Nephron (organoid): ENCODE results near the gene TNFRSF25.

Experiments used
- H3K27ac Mint-ChIP-seq, 3 experiments: 2 replicates each; pipeline ENCODE4 v1.8.0; 2020; ENCODE audit warnings: mixed read lengths in 3 of 3, mild to moderate bottlenecking in 2 of 3, moderate library complexity in 1 of 3
- H3K27me3 Mint-ChIP-seq: 2 replicates; pipeline ENCODE4 v1.8.0; 2021; ENCODE audit warnings: low read depth, mild to moderate bottlenecking, moderate library complexity, mixed read lengths
- H3K36me3 Mint-ChIP-seq: 2 replicates; pipeline ENCODE4 v1.8.0; 2020; ENCODE audit warnings: low read depth, mixed read lengths
- H3K4me1 Mint-ChIP-seq: 2 replicates; pipeline ENCODE4 v1.8.0; 2020; ENCODE audit warnings: mixed read lengths
- H3K4me3 Mint-ChIP-seq, 3 experiments: 2 replicates each; pipeline ENCODE4 v1.8.0; 2020; ENCODE audit warnings: mild to moderate bottlenecking in 3 of 3, mixed read lengths in 3 of 3, moderate library complexity in 2 of 3
- H3K9me3 Mint-ChIP-seq: 2 replicates; pipeline ENCODE4 v1.8.0; 2020; ENCODE audit warnings: mixed read lengths
- TF ChIP-seq, protein P1 (sequence below), 3 experiments: fragments of 200-600 bp; sonication (generic); IDR thresholded peaks; one replicate each; pipeline ENCODE4 v1.5.0; 2021; ENCODE audit warnings: antibody characterized with exemption in 3 of 3; ENCODE audit not compliant: unreplicated experiment in 3 of 3

Gene TNFRSF25

DNA sequence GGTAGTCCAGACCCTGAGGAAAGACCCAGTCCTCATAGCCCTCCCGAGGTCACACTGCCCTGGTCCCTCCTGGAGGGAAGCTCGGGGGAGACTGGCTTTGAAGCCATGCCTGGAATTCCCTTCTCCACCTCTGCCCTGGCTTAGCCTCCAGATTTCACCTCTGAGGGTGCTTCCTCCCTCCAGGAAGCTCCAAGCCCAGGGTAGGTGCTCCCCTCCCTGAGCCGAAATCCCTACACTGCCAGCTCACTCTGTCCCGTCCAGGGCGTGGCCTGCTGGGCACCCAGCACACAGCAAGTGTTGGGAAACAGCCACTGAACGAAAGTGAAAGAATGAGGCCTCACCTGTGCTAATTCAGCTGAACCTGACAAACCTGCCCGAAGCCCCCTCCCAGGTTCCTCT, 6.0 kb upstream of the TNFRSF25 start:
- no peak overlapping the region for H3K27ac Mint-ChIP-seq
- no peak overlapping the region for H3K4me3 Mint-ChIP-seq
- no peaks in the 10 kb centered on the region for H3K9me3 Mint-ChIP-seq
- peaks cover 2% of the 10 kb centered on the region for H3K27me3 Mint-ChIP-seq
- H3K4me1 Mint-ChIP-seq: peaks cover 3% of the 10 kb centered on the region
- peaks cover 15% of the 10 kb centered on the region for H3K36me3 Mint-ChIP-seq
- TF ChIP-seq, protein P1, sequence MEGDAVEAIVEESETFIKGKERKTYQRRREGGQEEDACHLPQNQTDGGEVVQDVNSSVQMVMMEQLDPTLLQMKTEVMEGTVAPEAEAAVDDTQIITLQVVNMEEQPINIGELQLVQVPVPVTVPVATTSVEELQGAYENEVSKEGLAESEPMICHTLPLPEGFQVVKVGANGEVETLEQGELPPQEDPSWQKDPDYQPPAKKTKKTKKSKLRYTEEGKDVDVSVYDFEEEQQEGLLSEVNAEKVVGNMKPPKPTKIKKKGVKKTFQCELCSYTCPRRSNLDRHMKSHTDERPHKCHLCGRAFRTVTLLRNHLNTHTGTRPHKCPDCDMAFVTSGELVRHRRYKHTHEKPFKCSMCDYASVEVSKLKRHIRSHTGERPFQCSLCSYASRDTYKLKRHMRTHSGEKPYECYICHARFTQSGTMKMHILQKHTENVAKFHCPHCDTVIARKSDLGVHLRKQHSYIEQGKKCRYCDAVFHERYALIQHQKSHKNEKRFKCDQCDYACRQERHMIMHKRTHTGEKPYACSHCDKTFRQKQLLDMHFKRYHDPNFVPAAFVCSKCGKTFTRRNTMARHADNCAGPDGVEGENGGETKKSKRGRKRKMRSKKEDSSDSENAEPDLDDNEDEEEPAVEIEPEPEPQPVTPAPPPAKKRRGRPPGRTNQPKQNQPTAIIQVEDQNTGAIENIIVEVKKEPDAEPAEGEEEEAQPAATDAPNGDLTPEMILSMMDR (IDR thresholded peaks at IDR 0.05; ENCODE audit: unreplicated experiment in 3 of 3): no peak

DNA sequence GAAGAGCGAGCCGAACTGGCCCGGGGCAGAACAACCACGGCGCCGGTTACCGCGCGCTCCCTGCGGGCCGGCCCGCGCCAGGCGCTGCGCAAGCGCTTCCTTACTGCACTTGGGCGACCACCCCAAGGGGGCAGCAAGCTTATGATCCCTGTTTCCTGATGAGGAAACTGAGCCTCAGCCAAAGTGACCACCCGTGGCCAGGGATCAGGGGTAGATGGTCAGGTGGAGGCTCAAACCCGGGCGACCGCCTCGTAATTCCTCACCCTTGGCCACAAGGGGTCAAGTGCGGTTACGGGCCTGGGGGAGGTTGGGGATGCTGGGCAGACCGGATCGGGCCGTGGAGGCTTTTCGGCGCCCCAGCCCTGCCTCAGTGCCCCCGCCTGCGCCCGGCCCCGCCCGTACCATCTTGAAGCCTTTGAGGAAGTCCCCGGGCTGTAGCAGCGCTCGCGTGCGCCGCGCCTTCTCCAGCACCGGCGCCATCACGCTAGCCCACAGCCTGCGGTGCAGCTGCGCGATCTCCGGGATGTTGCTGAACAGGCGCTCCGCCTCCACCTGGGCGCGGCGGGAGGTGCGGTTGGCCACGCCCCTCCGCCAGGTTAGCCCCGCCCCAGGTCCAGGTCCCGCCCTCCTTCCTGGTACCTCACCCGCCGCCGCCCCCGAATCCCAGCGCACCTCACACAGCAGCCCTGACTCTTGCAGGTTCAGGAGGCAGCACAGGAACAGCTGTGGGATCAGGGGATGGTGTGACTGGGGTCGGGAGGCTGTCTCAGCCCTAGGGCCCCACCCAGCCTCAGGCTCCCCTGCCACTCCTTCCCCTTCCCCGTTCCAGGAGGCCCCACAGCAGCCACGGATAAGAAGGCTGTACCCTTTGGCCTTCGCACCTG, 5.4 kb upstream of the TNFRSF25 start:
- Mint-ChIP-seq H3K36me3 (peaks cover 15% of the 10 kb centered on the region), H3K4me1 (no peaks in the 10 kb centered on the region), H3K9me3 (no peaks in the 10 kb centered on the region), H3K27me3 (peaks cover 6% of the 10 kb centered on the region), H3K27ac (no peak overlapping the region), H3K4me3 (no peak overlapping the region)
- TF ChIP-seq, protein P1 (IDR thresholded peaks at IDR 0.05; ENCODE audit: unreplicated experiment in 3 of 3): no peak

DNA sequence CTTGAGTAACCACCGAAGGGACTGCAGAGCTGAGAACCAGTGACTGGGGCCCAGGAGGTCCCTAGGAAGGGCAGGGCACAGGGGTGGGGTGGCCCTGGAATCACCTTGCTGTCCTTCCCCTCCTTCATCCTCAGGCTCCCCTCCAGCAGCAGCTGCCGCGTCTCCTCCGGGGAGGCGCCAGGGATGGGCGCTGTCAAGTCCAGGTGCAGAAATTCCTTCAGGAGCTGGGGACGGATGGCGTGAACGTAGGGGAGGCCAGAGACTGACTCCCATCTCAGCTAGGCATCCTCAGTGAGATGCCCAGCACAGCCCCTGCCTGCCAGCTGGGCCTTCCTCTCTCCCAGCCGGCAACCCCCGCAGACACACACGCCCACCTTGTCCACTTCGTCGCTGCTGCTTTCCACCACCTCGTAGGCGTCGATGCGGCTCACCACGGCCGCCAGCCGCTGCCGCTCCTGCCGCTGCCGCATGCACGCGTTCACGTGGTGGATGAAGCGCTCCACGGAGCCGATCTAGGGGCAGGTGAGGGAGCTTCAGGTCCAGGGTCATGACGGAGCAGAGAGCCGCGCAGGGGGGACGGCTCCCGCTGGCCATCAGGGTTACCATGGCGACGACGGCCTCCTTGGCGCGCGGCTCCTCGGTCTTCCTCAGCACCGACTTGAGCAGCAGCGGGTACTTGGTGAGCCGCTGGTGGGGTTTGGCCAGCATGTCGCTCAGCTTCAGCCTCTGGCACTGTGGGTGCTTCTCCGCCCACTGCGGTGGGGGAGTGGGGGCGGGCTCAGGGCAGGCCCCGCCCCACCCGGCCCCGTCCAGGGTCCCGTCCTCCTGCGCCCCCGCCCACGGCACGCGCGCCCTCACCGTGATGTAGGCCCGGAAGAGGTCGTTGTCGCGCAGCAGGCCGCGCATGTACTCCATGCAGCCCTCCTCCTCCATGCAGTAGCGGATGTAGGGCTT, 4.4 kb upstream of the TNFRSF25 start:
- H3K27me3 Mint-ChIP-seq: peaks cover 6% of the 10 kb centered on the region
- H3K4me1 Mint-ChIP-seq: no peaks in the 10 kb centered on the region
- TF ChIP-seq, protein P1 (IDR thresholded peaks at IDR 0.05; ENCODE audit: unreplicated experiment in 3 of 3): no peak
- H3K4me3 Mint-ChIP-seq: no peak overlapping the region
- H3K27ac Mint-ChIP-seq: no peak overlapping the region
- H3K9me3 Mint-ChIP-seq: no peaks in the 10 kb centered on the region
- H3K36me3 Mint-ChIP-seq: peaks cover 15% of the 10 kb centered on the region

DNA sequence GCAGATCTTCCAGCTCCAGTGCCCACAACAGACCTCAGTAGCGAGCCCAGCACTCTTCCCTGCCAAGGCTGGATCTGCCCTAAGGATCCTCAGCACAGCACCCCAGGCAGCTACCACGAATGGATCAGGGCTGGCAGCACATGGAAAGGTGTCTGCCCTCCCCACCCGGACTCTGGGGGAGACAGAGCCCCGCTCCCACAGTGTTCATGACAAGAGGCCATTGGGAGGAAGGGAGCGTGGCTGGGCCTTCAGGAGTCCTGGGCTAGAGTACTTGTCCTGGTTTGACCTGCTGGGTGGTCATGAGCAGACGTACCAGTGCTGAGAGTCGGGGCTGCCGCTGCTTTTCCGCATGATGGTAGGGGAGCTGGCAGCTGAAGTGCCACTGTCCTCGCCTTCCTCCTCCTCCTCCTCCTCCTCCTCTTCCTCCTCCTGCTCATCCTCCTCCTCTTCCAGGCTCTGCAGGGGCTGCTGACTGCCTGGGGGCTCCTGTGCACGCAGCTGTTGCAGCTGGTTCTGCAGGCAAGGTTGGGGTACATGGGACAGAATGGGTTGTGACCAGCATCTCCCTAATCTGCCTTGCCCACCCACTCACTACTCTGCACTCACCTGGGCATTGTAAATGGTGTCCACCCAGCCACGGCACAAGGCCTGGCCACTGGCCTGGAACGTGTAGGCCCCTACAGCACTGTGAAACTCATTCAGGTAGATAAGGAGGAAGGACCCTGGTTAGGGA, 2.9 kb upstream of the TNFRSF25 start:
- peaks cover 19% of the 10 kb centered on the region for H3K36me3 Mint-ChIP-seq
- no peaks in the 10 kb centered on the region for H3K4me1 Mint-ChIP-seq
- H3K4me3 Mint-ChIP-seq: no peak overlapping the region
- H3K27me3 Mint-ChIP-seq: peaks cover 9% of the 10 kb centered on the region
- TF ChIP-seq, protein P1 (IDR thresholded peaks at IDR 0.05; ENCODE audit: unreplicated experiment in 3 of 3): no peak
- H3K27ac Mint-ChIP-seq: no peak overlapping the region
- H3K9me3 Mint-ChIP-seq: no peaks in the 10 kb centered on the region

DNA sequence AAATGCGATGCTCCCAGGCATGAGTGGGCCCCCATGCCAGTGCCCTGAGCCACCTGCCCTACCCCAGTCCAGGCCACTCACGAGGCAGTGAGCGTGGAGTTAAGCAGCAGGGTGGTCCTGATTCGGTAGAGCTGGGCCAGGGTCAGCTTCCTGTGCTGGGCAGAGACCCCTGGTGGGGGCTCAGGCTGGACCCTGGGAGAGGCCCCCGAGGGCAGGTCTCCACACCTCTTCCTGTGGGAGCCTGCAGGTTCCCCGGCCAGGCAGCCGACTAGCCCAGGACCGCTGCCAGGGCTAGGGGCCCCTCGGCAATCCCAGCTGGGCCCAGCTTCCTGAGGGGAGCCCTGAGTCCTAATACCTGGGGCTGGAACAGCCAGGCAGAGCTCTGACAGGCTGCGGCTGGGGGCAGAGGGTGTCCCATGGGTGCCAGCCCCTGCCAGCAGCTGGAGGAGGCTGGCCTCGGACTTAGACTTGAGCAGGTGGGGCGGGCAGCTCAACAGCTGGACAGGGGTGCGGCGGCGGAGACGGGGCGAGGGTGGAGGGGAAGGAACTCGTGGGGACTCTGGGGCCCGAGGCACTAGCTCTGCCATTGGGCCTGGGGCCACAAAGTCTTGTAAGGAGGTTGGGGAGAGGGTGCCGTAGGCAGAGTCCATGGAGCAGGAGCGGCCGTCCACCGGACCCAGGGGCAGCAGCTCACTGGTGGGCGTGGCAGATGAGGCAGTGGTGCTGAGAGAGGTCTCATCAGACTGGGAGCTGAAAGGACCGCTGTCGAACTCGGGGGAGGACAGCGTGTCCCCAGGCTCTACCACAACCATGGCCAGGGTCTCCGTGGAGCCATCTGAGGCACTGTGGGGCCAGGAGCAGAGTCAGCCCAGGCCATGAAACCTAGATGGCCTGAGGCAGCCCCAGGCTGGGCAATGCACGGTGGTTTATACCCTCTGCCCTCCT, 2.0 kb upstream of the TNFRSF25 start:
- Mint-ChIP-seq H3K27ac (no peak overlapping the region), H3K4me1 (no peaks in the 10 kb centered on the region), H3K36me3 (peaks cover 21% of the 10 kb centered on the region), H3K4me3 (no peak overlapping the region), H3K27me3 (peaks cover 9% of the 10 kb centered on the region), H3K9me3 (no peaks in the 10 kb centered on the region)
- TF ChIP-seq, protein P1 (IDR thresholded peaks at IDR 0.05; ENCODE audit: unreplicated experiment in 3 of 3): no peak
